DMS 273 (cell line): ENCODE measurements around the gene ALOX5.
A peak's percentile ranks its signal among the peaks of the same experiment; 100 is the strongest.

Source experiments
- DNase-seq: peaks from one replicate; lab custom pipeline; 2025; ENCODE audit not compliant: unreplicated experiment; lab: John Stamatoyannopoulos, UW

ALOX5 gene

DNA sequence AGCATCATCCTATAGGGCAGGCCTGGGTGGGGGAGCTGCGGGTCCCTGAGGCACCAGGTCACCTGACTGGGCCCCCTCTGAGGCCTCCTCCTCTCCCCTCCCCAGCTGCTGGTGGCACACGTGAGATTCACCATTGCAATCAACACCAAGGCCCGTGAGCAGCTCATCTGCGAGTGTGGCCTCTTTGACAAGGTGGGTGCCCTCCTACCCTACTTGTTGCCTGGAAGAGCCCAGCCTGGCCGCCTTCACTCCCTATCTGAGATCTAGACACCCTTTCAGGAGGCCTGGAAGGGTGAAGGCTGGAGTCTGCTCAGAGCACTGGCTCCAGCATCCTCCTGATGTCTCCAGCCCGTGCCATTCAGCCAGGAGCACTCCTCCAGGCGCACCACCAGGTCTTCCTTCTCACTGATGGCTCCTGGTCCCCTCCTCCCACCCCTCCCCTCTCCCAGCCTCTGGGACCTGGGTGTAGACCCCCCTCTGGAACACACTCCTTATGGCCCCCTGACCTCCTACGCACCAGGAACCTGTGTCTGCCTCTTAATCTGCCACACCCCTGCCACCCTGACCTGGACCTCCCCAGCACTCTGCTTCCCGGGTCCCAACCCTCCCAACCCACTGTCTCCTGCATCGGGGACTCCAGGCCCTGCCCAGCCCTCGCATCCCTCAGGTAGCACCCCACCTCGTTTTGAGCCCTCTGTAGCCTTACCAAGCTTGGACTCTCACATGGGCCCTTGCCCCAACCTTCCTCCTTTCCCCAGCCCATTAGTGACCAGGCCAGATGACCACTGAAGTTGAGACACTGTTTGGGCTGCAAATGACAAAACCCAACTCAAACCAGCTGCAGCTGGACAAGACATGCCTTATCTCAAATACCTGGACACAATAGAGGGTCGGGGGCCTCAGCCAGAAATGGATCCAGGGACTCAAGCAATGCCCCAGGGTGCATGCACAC is 67.5 kb downstream of the ALOX5 start:
- DNase-seq = no peak

DNA sequence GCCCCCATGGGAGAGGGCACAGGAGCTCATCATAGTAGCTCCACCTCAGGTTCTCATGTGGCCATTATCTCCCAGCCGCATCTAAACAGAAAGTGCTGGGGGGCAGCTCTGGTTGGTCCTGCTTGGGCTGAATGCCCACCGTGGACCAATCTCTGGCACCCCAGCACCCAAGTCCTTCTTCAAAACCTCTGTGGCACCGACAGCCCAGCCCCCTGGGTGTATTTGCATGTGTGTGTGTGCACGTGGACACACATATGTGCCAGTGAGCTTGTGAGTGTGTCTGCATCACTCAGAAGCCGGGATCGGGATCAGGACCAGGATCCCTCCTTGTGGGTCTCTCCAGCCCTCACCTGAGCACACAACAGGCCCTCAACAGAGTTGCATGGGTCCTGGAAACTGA is 68.2 kb downstream of the ALOX5 start:
- DNase-seq = no peak

DNA sequence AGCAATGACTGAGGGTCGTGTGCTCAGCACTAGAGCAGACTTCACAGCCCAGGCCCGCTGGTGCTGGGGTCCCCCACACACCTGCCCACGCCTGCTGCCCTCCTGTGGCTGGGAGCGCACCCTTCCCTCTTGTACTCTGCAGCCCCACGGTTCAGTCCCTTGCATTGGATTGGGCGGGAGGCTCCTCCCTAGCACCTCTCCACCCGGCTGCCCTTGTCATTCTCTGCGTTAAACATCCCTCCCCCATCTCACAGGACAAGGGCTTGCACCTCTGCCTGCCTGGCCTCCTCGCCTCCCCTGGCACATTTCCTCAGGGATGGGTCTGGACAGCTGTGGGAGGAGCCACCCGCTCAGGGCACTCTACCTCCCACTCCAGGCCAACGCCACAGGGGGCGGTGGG is 68.6 kb downstream of the ALOX5 start:
- DNase-seq = no peak

DNA sequence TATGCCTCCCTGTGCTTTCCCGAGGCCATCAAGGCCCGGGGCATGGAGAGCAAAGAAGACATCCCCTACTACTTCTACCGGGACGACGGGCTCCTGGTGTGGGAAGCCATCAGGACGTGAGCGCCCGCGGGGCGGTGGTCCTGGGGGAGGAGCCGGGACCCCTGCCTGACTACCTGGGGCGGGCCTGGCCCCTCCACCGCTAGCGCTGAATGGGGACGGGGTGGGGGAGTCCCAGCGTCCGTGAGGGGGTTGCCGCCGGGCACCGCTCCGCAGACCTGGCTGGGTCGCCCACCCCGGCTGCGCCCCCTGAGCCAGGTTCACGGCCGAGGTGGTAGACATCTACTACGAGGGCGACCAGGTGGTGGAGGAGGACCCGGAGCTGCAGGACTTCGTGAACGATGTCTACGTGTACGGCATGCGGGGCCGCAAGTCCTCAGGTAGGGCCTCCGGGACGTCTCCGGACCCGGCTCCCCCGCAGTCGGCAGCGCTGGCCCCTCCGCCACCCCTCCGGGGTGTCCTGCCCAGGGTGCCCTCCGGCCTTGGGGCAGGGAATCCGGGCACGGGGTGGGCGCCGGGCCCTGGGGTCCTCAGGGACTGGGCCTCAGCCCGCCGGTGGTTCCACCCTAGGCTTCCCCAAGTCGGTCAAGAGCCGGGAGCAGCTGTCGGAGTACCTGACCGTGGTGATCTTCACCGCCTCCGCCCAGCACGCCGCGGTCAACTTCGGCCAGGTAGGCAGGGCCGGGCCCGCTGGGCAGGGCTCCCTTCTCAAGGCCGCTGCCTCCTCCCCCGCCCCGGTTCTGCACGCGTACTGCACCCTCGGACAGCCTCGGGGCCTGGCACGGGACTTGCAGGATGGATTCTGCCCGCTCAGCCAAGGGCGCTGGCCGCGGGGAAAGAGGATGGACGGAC is 69.3 kb downstream of the ALOX5 start:
- DNase-seq = no peak

DNA sequence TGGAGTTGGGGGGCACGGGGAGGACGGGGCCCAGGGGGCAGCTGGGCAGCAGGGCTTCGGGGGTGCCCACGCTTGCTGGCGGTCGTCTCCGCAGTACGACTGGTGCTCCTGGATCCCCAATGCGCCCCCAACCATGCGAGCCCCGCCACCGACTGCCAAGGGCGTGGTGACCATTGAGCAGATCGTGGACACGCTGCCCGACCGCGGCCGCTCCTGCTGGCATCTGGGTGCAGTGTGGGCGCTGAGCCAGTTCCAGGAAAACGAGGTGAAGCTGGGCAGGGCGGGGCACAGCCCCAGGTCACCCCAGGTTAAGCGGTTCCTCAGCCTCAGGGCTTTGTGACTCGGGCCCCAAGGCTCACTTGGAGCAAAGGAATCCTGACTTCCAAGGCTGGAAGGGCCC is 70.0 kb downstream of the ALOX5 start:
- DNase-seq = no peak

DNA sequence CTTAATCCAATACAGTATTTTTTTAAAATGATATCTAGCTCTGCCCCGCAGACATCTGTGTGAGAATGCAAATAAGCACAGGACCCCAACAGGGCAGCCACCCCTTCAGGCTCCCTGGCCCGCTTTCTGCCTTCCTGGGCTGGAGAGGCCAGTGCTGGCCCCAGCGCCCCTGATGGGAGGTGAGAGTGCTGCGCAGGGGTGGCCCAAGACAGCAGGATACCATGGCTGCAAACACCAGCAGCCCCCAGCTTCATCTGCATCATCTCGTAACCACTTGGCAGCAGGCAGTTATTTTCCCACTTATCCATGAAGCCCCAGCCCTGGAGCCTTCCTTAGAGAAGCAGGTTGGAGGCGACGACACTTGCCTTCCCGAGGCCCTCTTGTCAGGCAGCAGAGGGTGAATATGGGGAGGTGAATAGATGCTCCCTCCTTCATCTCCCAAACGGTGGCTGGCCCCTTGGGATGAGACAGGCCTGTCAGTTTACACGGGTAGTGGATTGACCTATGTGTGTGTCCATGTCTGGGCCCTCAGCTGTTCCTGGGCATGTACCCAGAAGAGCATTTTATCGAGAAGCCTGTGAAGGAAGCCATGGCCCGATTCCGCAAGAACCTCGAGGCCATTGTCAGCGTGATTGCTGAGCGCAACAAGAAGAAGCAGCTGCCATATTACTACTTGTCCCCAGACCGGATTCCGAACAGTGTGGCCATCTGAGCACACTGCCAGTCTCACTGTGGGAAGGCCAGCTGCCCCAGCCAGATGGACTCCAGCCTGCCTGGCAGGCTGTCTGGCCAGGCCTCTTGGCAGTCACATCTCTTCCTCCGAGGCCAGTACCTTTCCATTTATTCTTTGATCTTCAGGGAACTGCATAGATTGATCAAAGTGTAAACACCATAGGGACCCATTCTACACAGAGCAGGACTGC is 71.2 kb downstream of the ALOX5 start:
- peak; percentile 41 for DNase-seq

DNA sequence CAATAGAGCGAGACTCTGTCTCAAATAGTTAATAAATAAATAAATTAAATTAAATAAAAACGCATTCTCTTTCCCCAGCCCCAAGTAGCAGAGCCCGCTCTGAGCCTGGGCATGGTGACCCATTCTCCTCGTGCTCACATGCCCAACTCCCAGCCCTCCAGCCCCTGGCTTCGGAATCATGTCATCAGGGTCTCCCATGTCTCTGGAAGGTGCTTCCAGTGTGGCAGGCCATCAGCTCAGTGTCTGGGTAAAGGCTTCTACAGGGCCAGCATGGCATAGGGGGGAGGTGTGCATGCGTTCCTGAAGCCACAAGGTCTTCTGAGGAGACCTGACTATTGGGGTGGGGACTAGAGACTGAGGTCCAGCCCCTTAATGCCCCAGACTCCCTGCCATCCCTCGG is 72.8 kb downstream of the ALOX5 start:
- DNase-seq = no peak

DNA sequence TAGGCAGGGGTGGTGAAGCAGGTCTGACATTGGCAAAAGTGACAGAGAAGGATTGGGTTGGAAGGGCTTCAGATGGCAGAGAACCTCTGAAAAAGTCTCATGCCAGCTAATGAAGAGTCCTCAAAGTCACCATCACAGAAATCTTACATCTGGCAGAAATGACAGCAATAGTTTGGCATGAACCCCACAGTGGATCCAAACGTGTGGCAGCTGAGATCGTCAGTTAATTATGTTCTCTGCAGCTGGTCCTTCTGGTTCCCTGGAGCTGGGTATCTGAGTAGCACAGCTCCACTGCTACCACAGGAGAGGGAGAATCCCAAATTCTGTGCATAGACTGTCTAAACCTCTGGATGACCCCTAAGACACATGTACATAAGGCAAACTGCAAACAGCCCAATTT is 73.4 kb downstream of the ALOX5 start:
- peak; percentile 36 for DNase-seq

DNA sequence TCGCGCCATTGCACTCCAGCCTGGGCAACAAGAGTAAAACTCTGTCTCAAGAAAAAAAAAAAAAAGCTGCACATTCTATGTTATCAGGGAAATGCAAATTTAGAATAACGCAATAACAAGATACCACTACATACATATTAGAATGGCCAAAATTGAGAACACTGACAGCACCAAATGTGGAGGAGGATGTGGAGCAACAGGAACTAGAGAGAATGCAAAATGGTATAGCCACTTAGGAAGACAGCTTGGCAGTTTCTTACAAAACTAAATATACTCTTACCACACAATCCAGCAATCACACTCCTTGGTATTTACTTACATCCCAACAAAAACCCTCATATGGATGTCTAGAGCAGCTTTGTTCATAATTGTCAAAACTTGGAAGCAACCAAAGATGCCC is 76.8 kb downstream of the ALOX5 start:
- DNase-seq = no peak

DNA sequence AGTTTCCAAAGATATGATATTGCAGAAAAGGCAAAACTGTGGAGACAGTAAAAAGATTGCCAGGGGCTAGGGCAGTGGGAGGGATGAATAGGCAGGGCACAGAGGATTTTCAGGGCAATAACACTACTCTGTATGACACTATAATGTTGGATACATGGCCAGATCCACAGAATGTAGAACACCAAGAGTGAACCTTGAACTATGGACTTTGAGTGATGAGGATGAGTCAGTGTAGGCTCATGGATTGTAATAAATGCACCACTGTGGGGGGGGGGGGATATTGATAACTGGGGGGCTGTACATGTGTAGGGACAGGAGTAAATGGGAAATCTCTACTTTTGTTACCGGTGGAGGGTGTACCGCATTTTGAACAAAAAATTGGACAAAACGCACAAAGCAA is 77.4 kb downstream of the ALOX5 start:
- no peak for DNase-seq

DNA sequence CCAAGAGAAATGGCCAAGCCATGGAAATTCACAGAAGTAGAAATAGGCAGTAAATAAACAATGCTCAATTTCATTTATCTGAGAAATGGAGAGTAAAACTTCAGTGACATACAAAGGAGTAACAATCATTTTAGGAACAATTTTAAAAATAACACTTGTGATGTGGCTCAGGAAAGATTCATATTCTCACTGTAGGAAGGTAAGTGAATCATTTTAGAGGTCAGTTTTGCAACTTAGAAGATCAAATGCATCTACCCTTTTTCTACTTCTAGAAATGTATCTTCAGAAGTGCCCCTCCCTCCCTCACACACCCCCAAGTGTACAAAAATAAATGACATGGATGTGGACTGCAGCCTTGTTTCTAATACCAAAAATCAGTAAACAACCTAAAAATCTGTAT is 78.3 kb downstream of the ALOX5 start:
- no peak for DNase-seq

DNA sequence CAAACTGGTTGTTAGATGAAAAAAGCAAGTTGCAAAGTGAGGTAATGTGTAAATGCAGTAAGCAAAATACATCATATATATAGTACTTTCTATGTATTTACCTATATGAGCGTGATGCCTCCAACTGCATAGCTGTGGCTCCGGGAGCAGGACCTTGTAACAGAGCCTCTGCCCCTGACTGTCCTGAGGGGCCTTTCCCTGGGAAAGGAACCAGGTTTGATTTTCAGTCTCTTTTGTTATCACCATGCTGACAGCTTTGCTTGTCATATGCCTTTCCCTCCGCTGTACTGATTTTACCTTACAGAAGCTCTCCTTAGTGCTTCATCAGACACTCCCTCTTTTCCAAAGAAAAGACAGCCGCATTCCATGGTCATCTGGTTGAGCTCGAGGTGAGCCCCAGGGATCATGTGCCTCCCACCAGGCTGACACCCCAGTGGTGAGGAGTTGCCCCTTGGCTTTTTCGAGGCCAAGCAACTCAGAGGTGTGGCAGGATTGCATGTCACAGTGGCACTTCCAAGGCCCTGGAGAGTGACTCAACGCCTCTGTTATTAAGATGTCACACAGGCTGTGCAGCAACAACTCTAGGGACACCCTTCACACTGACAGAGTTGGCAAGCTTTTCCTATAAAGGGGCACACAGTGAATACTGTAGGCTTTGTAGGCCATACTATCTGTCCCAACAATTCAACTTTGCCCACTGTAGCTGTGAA is 78.9 kb downstream of the ALOX5 start:
- no peak for DNase-seq

DNA sequence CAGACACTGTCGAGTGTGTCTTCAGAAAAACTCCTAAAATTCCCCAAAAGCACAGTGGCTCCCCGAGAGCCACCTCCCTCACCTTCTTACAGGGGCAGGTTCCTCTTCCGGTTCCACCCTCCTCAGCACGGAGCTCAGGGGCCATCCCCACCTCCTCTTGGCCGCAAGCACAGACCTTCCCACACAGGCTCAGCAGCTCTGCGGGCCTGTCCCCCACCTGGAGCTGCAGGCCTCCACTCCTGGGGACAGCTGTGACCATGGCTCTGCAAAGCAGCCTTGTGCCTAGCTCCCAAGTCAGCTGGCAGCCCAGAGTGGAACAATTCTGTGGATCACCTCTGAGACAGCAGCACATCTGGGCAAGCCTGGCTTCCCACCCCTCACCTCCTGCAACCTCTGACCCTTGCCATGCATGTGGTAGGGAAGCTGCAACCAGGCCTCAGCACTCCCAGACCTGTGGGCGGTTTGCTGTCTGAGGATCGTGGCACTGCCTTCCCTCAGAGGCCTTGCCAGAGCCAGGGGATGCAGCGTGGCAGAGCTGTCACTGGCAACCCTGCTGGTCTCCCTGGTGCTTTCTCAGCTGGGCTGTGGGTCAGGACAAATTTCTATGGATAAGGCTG is 79.7 kb downstream of the ALOX5 start:
- no peak for DNase-seq

DNA sequence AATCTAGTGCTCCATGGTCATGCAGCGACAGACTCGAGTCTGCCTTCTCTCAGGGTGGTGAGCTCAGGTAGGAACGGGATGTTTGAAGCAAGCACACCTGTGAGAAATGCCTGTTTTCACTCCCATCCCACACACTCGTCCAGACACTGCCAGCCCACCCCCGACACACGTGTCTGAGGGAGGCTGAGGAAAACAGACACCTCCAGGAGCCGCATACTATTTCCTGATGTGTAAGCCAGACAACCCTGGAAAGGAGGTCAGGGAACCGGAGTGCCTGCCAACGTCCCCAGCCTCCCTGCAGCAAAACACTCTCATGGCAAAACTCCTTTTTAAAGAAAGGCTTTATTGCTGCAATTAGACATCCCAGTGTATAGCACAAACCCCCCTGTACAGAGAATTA is 80.2 kb downstream of the ALOX5 start:
- DNase-seq = no peak

DNA sequence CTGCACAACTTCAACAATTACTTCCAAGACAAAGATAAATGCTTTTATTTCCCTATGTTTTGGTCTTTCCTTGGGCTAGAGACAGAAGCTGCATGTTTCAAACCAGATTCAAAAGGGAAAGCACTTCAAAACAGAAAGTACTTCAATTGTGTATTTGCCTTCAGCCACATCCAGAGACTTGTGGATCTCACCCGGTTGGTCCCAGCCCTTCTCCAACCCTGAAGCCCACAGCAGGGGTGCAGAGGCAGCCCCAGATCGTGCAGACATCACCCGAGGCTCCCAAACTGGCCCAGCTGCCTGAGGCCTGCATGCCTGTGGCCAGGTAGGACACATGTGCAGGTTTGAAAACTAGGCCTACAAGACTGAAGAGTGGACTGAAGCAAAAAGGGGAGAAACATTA is 80.8 kb downstream of the ALOX5 start:
- no peak for DNase-seq

DNA sequence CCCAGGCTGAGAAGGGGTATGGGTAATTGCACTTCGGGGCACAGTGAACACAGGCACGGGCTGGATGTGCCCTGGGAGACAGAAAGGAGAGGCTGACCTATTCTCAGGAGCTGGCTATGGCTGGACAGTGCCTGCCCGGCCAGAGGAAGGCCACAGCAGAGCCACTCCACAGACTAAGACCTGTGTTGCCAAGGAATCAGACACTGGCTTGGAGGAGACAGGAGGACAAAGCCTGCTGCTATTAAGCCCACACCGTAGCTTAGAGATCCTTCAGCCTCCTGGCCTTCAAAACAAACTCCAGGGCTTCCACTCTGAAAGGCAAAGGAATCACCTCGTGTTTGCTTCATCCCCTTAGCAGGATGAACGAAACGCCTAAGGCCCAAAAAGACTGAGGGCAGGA is 82.2 kb downstream of the ALOX5 start:
- DNase-seq = no peak

DNA sequence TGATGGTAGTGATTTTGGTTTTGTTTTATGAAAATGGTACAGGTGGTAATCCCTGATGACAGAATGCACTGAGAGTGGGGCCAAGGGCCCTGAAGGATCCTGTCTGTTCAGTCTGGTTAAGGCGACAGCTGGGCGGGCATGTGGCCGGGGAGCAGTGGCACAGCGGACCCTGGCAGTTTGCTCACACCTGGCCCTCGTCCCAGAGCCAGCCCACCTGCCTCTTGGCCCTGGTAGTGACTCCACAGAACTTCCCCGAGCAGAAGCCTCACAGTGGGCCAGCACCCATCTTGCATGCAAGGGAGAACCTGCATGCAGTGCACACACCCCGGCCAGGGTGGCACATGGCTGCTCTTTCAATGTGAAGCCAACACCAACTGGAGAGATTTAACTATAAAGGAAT is 82.8 kb downstream of the ALOX5 start:
- peak; percentile 78 for DNase-seq

DNA sequence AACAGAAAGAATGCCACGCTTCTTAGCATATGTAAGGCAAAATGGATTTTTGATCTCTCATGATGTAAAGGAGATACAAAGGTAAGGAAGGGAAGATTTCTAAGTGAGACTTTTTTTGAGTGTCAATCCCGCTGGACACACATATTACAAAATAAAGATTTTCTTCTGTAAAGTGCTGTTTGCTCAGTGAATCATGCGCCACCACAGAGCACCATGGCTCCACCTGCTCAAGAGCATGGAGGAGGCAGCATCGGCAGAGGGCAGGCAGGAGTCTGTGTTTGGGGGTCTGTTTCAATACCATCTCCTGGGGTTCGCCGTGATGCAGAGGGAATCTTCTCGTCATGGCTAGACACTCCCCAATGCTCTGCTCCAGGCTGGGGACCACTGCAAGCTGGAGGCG is 83.5 kb downstream of the ALOX5 start:
- DNase-seq = no peak

DNA sequence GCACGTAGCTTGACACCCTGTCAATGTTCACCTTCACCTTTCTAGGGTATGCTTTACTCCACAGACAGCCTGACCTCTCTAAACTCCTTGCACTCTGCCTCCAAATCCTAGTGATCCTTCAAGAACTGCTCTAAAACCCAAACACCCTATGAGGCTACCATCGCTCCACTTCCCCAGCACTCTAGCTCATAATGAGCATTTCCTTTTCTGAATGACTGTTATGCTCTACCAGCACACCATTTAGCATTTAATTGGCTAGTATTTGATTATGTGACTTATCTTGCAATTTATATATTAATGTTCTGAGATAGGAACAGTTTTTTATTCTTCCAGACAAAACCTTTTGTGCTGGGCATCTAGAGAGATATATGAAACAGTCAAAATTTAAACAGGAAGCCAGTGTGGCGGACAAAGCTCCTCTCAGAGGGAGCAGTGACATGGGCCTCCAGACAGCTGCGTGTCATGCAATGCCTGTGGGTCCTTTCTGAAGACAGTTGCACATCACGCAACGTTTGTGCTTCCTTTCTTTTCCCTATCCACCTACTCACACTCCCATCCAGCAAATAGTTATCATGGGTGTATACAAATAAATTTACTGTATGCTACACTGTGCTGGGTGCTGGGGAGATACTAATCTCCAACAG is 86.3 kb downstream of the ALOX5 start:
- no peak for DNase-seq
